K562 (cell line): ENCODE data around the gene ARL4D. TPM values are rescaled to one million over a fixed set of nuclear protein-coding genes. Genes with fewer than 3 reads are reported as not detected.

Experiments used
- ATAC-seq: fragments of 200-7000 bp; cut with Tn5 transposase; 3 replicates; pipeline ENCODE4 v1.9.1; 2020; ENCODE audit warnings: moderate library complexity
- BruUV-seq: library from RNA; stranded (reverse); fragments of 400-500 nt; replicated peaks from 2 replicates; lab custom pipeline; 2021; lab: Mats Ljungman, UMichigan
- CTCF ChIA-PET: fragments of 300-600 bp; formaldehyde crosslinking; extraction: SDS; loops from one replicate; lab custom pipeline; 2021; ENCODE audit warnings: low intra/inter-chr PET ratio; lab: Yijun Ruan, JAX
- POLR2A ChIA-PET: fragments of 300-600, 350-650 bp; sonication (Branson Sonifier 250); formaldehyde crosslinking; extraction: SDS; loops from one replicate; lab custom pipeline; 2021; ENCODE audit warnings: antibody characterized with exemption, inconsistent platforms; lab: Yijun Ruan, JAX
- DNase-seq, 4 experiments: peaks; one replicate each; pipeline versions ENCODE4 v3.0.0 to v3.0.0-alpha.2; 2011 to 2018; ENCODE audit warnings: low spot score in 3 of 4, mixed read lengths in 3 of 4; ENCODE audit errors: extremely low read depth in 1 of 4
- FAIRE-seq: peaks from 2 replicates; lab custom pipeline; 2011; peaks lifted over from hg19 to GRCh38; lab: Jason Lieb, UNC
- H2AFZ ChIP-seq: 2 replicates; pipeline ENCODE4 v1.6.0; 2011; ENCODE audit warnings: low read depth, low read length, control low read depth, inconsistent platforms
- H3K27ac ChIP-seq: fragments of 200-600 bp; 3 replicates; pipeline ENCODE4 v1.8.0; 2011; ENCODE audit warnings: low read depth, mild to moderate bottlenecking, control low read depth, inconsistent platforms, low read length, moderate library complexity, mixed read lengths; ENCODE audit errors: extremely low read depth
- H3K27me3 ChIP-seq, 2 experiments: fragments of 300-600 bp in 1 of 2; 2 replicates in 1 of 2; 3 replicates in 1 of 2; pipeline versions ENCODE4 v1.6.0 to v1.8.0; 2011; ENCODE audit warnings: inconsistent platforms in 2 of 2, low read length in 2 of 2, mild to moderate bottlenecking in 1 of 2, mixed read lengths in 1 of 2, moderate library complexity in 1 of 2; ENCODE audit not compliant: control insufficient read depth in 2 of 2, insufficient read depth in 2 of 2
- H3K36me3 ChIP-seq: fragments of 300-600 bp; 3 replicates; pipeline ENCODE4 v1.8.0; 2011; ENCODE audit warnings: mild to moderate bottlenecking, low read length, inconsistent platforms; ENCODE audit not compliant: control insufficient read depth, insufficient read depth
- H3K4me1 ChIP-seq, 2 experiments: fragments of 200-600 bp in 1 of 2; replicated peaks in 1 of 2; 2 replicates in 1 of 2; 3 replicates in 1 of 2; pipeline versions ENCODE4 v1.5.1 to v1.8.0; 2011; ENCODE audit warnings: inconsistent platforms in 2 of 2, low read length in 2 of 2, mild to moderate bottlenecking in 1 of 2, mixed read lengths in 1 of 2, moderate library complexity in 1 of 2; ENCODE audit not compliant: control insufficient read depth in 2 of 2, insufficient read depth in 2 of 2
- H3K4me2 ChIP-seq: 2 replicates; pipeline ENCODE4 v1.6.1; 2011; ENCODE audit warnings: low read length, control low read depth, inconsistent platforms, mixed read lengths; ENCODE audit not compliant: insufficient read depth
- H3K4me3 ChIP-seq: fragments of 200-600 bp; sonication (generic), shearing (Covaris generic); 2 replicates; pipeline ENCODE4 v1.5.1; 2016; ENCODE audit warnings: control low read depth, inconsistent platforms
- H3K79me2 ChIP-seq: fragments of 200-600 bp; 3 replicates; pipeline ENCODE4 v1.8.0; 2011; ENCODE audit warnings: low read length, inconsistent platforms; ENCODE audit not compliant: control insufficient read depth, insufficient read depth
- H3K9ac ChIP-seq, 2 experiments: 2 replicates each; pipeline versions ENCODE4 v1.6.0 to v1.6.1; 2011; ENCODE audit warnings: low read depth in 2 of 2, low read length in 2 of 2, control low read depth in 1 of 2, inconsistent platforms in 1 of 2, mild to moderate bottlenecking in 1 of 2, mixed read lengths in 1 of 2; ENCODE audit not compliant: insufficient read depth in 1 of 2
- H3K9me1 ChIP-seq: one replicate; pipeline ENCODE4 v1.6.0; 2011; ENCODE audit warnings: inconsistent platforms, mild to moderate bottlenecking, low read length, moderate library complexity; ENCODE audit not compliant: control insufficient read depth, insufficient read depth
- H3K9me3 ChIP-seq: replicated peaks from 2 replicates; pipeline ENCODE4 v1.5.1; 2011; ENCODE audit warnings: low read depth, low read length, inconsistent platforms; ENCODE audit not compliant: control insufficient read depth, insufficient read depth
- H4K20me1 ChIP-seq: replicated peaks from 2 replicates; pipeline ENCODE4 v1.6.1; 2011; ENCODE audit warnings: low read length, inconsistent platforms, mixed read lengths; ENCODE audit not compliant: control insufficient read depth, insufficient read depth
- CBX5 ChIP-seq: IDR thresholded peaks from 2 replicates; pipeline ENCODE4 v1.6.1; 2014; ENCODE audit warnings: low read depth, borderline replicate concordance
- ELK3 ChIP-seq: fragments of 450-650 bp; formaldehyde crosslinking; IDR thresholded peaks from 2 replicates; pipeline ENCODE4 v1.4.0; 2020; ENCODE audit warnings: mild to moderate bottlenecking
- ETS2 ChIP-seq: IDR thresholded peaks from 2 replicates; pipeline ENCODE4 v1.6.1; 2016; ENCODE audit warnings: borderline replicate concordance, missing genetic modification characterization, mild to moderate bottlenecking, moderate library complexity, missing compliant biosample characterization; ENCODE audit not compliant: poor library complexity, severe bottlenecking
- GABPB2 ChIP-seq: fragments of 250-450 bp; sonication (Bioruptor Pico); conservative IDR thresholded peaks from 2 replicates; pipeline ENCODE4 v1.5.1; 2021; ENCODE audit warnings: mild to moderate bottlenecking
- HDAC2 ChIP-seq: fragments of 450-650 bp; IDR thresholded peaks from 2 replicates; pipeline ENCODE4 v1.6.1; 2016; ENCODE audit warnings: mild to moderate bottlenecking
- HMG20B ChIP-seq: fragments of 250-450 bp; sonication (Bioruptor Pico); IDR thresholded peaks from 2 replicates; pipeline ENCODE4 v1.5.0; 2021; ENCODE audit warnings: mild to moderate bottlenecking
- JUN ChIP-seq, 2 experiments: sonication (generic) in 1 of 2; formaldehyde crosslinking in 1 of 2; IDR thresholded peaks; 2 replicates each; pipeline versions ENCODE4 v1.6.1 to v1.8.0; 2012 to 2022; ENCODE audit warnings: borderline replicate concordance in 2 of 2, mild to moderate bottlenecking in 2 of 2, improper control_type of control experiment in 1 of 2, low read depth in 1 of 2, low read length in 1 of 2, missing genetic modification reagents in 1 of 2
- LEF1 ChIP-seq: fragments of 450-650 bp; IDR thresholded peaks from 2 replicates; pipeline ENCODE4 v1.6.1; 2016; ENCODE audit warnings: mild to moderate bottlenecking
- NFIX ChIP-seq: fragments of 250-450 bp; sonication (Bioruptor Pico); IDR thresholded peaks from 2 replicates; pipeline ENCODE4 v1.4.0; 2020; ENCODE audit warnings: low read depth, mild to moderate bottlenecking, moderate library complexity
- ZNF696 ChIP-seq: fragments of 250-450 bp; sonication (Bioruptor Pico); conservative IDR thresholded peaks from 2 replicates; pipeline ENCODE4 v1.4.0; 2020; ENCODE audit warnings: mild to moderate bottlenecking, moderate library complexity
- WGBS: fragments of 100-300 bp; shearing (Covaris generic); methylation state at CpG from one replicate; pipeline ENCODE4 v1.1.6; 2016; ENCODE audit warnings: low coverage, mixed read lengths; ENCODE audit not compliant: insufficient coverage; ENCODE audit errors: missing lambda C conversion rate; 5-methylcytosine and 5-hydroxymethylcytosine counted together
- in situ Hi-C: fragments of 300-500 bp; cut with MboI; formaldehyde crosslinking; loops from 4 replicates; pipeline ENCODE4 v1.15.0; 2018; ENCODE audit warnings: inconsistent platforms, mixed read lengths
- intact Hi-C: fragments of 100-400 bp; cut with micrococcal nuclease; formaldehyde crosslinking; loops from 2 replicates; pipeline ENCODE4 v1.14.2; 2022
- polyA plus RNA-seq, 8 experiments: library from polyadenylated mRNA; depleted of rRNA in 4 of 8; stranded (reverse) in 5 of 8; unstranded in 3 of 8; fragments of >200 nt; fragmentation: Nextera tagmentation in 2 of 8; fragmentation: Illumina TruSeq in 1 of 8; extraction: Ambion mirVana in 2 of 8; extraction: Trizol in 1 of 8; gene quantifications; 2 replicates each; pipeline versions ENCODE4 v1.2.1 to v1.2.3, GENCODE V29; 2011 to 2014; ENCODE audit warnings: inconsistent platforms in 1 of 8, missing spikeins in 1 of 8
- total RNA-seq, 7 experiments: library from RNA; depleted of rRNA in 6 of 7; stranded (reverse); fragments of >200 nt in 6 of 7; fragmentation: Illumina TruSeq in 2 of 7; extraction: Trizol in 2 of 7; gene quantifications; 2 replicates each; pipeline versions ENCODE4 v1.2.1 to v1.2.3, GENCODE V29; 2011 to 2021; ENCODE audit warnings: low replicate concordance in 1 of 7
- TF ChIP-seq, protein P1 (sequence below): fragments of 250-450 bp; sonication (Bioruptor Pico); IDR thresholded peaks from 2 replicates; pipeline ENCODE4 v1.9.0; 2021; ENCODE audit warnings: mild to moderate bottlenecking

ARL4D gene
- total and polyA plus RNA-seq, 9 of the 15 experiments (the other 6 are each of a cell fraction or from before 2014, with no cell fraction given) = 0.07 to 0.53 (median 0.28) TPM; not detected in 1

- BruUV-seq = no TSS peak
- no peak for ATAC-seq
- Histone ChIP-seq H4K20me1 (no peaks in the 10 kb centered on the region), H3K36me3 (no peaks in the 10 kb centered on the region), H3K4me2 (no peak overlapping the region), H3K4me1 (peaks cover 11 to 20% of the 10 kb centered on the region in 2 experiments), H3K27ac (no peak overlapping the region), H3K9me1 (no peaks in the 10 kb centered on the region), H3K4me3 (no peak overlapping the region), H3K79me2 (no peaks in the 10 kb centered on the region), H2AFZ (no peak overlapping the region), H3K9ac (no peak overlapping the region; a peak in 1 of 4 replicates), H3K27me3 (no peaks in the 10 kb centered on the region), H3K9me3 (no peaks in the 10 kb centered on the region; the same call in 1 of the 2 replicates)
- in situ Hi-C loops = no loop called here
- intact Hi-C loops = no loop called here
- DNase-seq = no peak
- no peak for FAIRE-seq
- TF ChIP-seq ETS2 = no peak
- ChIA-PET POLR2A (no interaction called here), CTCF (interaction anchor here (0.5 kb wide), 1 partner anchor 59 kb away, joined by 3 read pairs; no protein-coding TSS in a partner anchor)
- WGBS = 55% methylated on average over 5 of the region's 5 CpGs
Measured at GRCh38 chr17:43369986-43370385, 28.8 kb upstream of the ARL4D start.

DNA sequence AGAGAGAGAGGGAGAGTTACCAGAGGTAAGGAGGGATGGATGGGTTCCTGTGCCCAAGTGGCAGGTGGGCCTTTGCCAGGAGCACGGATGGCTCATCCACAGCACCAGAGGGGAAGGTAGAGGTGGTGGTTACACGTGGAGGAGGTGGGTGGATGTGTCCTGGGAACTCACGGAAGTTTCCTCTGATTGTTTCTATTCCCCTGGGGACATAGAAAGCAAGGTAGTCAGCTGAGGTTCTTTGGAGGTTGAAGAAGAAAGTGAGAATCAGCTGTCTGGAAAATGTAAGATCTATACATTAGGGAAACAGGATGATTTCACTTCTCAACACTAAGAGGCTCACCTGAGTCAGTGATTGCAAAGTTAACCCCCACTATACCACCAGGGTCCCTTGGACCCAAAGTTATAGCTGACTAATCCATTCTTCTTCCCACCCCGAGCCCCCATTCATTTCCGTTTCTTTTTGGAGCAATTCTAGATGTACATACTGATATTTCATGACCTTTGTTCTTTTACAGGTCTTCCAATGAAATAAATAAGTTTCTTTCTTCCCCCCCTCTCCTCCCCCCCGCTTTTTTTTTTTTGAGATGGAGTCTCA lies 27.5 kb upstream of the ARL4D start:
- ChIA-PET CTCF (no interaction called here), POLR2A (interaction anchor here (1.2 kb wide), 1 partner anchor 55 kb away, joined by 6 read pairs; no protein-coding TSS in a partner anchor)
- H3K27ac ChIP-seq = no peak overlapping the region
- no peak overlapping the region for H3K4me3 ChIP-seq
- H3K9me3 ChIP-seq = no peaks in the 10 kb centered on the region; the same call in 1 of the 2 replicates
- H3K4me1 ChIP-seq = peaks cover 11 to 20% of the 10 kb centered on the region in 2 experiments
- no TSS peak for BruUV-seq
- no peak overlapping the region for H2AFZ ChIP-seq
- no peaks in the 10 kb centered on the region for H3K36me3 ChIP-seq
- H4K20me1 ChIP-seq = no peaks in the 10 kb centered on the region
- ATAC-seq (no peak), FAIRE-seq (no peak), DNase-seq (no peak)
- no peaks in the 10 kb centered on the region for H3K79me2 ChIP-seq
- H3K9me1 ChIP-seq = no peaks in the 10 kb centered on the region
- H3K9ac ChIP-seq = 0 out of 4 replicates have a peak overlapping the region, but pooled peaks of 1 of the 2 experiments have one; percentile 14
- H3K27me3 ChIP-seq = no peaks in the 10 kb centered on the region
- intact Hi-C loops (no loop called here), in situ Hi-C loops (no loop called here)
- no peak overlapping the region for H3K4me2 ChIP-seq
- WGBS = 38% methylated on average over 5 of the region's 6 CpGs
- no peak for TF ChIP-seq JUN (IDR thresholded peaks at IDR 0.05; ENCODE audit: borderline replicate concordance, low read depth, low read length)
- TF ChIP-seq JUN (CRISPR knock-in tag; IDR thresholded peaks at IDR 0.05; ENCODE audit: borderline replicate concordance) = no peak
- TF ChIP-seq NFIX (CRISPR knock-in tag) = no peak
- TF ChIP-seq HDAC2 = no peak
- TF ChIP-seq, protein P1, sequence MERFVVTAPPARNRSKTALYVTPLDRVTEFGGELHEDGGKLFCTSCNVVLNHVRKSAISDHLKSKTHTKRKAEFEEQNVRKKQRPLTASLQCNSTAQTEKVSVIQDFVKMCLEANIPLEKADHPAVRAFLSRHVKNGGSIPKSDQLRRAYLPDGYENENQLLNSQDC (CRISPR knock-in tag) = no peak
- TF ChIP-seq ZNF696 (CRISPR knock-in tag) = no peak
- TF ChIP-seq HMG20B = no peak
- TF ChIP-seq ELK3 (CRISPR knock-in tag) = no peak
- no peak for TF ChIP-seq GABPB2
- no peak for TF ChIP-seq LEF1
- TF ChIP-seq CBX5 = no peak
